GM12872 (cell line): ENCODE results near the gene MYH6.
A peak's percentile ranks its signal among the peaks of the same experiment; 100 is the strongest.

Experiments
- TF ChIP-seq, protein P1 (sequence below): IDR thresholded peaks from 3 replicates; pipeline ENCODE4 v1.5.1; 2011; ENCODE audit warnings: low read depth, mild to moderate bottlenecking, low read length, moderate library complexity; ENCODE audit not compliant: insufficient read depth

MYH6 gene

DNA sequence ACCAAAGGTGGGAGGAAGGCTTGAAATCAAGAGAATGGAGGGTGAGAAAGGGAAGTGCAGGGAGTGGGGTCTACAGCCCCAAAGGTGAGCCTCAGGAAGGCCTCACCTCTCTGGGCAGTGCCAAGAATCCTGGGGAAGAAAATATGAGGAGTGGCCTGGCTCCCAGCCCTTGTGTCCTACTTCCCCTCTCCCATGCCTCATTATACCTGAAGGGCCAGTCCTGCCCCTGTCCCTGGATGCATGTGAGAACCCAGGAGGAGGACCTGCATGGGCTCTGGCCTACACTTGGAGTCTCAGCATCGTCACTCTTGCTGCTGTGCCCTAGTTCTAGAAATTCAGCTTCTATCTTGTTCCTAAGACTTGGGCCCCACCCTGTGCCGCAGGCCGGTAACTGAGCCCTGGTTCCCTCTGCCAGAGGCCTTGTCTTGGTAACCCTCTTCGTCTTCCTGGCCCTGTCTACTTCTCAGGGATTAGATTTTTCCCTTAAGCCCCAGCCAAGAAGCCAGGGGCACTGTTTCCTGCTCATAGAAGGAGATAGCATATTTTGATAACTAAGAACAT lies 38.3 kb upstream of the MYH6 start:
- TF ChIP-seq, protein P1, sequence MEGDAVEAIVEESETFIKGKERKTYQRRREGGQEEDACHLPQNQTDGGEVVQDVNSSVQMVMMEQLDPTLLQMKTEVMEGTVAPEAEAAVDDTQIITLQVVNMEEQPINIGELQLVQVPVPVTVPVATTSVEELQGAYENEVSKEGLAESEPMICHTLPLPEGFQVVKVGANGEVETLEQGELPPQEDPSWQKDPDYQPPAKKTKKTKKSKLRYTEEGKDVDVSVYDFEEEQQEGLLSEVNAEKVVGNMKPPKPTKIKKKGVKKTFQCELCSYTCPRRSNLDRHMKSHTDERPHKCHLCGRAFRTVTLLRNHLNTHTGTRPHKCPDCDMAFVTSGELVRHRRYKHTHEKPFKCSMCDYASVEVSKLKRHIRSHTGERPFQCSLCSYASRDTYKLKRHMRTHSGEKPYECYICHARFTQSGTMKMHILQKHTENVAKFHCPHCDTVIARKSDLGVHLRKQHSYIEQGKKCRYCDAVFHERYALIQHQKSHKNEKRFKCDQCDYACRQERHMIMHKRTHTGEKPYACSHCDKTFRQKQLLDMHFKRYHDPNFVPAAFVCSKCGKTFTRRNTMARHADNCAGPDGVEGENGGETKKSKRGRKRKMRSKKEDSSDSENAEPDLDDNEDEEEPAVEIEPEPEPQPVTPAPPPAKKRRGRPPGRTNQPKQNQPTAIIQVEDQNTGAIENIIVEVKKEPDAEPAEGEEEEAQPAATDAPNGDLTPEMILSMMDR, result no peak

DNA sequence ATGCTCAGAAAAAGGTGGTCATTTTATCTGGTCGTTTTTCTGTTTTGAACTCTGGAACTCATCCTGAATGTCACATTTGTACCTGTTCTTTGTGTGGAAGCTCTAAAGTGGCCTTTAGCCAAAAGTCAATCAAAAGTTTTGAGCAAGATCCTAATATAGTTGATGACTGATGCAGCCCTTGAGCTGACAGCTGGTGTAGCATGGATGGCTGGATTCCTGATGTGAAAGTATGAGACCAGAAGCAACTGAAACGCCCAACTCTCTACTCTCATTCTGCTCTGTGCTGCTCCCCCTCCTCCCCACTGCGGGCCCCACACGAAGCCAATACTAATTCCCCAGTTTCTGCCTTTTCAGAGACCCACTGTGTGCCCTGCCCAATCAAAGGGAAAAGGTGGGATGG lies 37.7 kb upstream of the MYH6 start:
- TF ChIP-seq, protein P1, result no peak

DNA sequence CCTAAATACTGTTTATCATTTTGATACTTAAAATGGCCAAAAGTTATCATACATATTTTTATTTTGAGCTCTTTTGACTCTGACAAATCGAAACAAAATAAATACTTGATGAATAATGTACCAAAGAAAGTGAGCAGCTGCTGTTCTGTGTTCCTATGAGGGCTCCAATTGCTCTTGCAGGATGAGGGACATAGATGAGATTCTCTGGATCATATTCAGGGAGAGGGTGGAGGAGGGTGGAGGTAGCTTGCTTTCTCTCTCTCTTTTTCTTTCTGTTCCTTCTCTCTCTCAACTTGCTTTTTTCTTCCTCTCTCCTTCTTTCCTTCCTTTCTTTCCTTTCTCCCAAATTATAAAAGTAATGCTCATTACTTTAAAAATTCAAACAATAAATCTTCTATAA lies 36.2 kb upstream of the MYH6 start:
- TF ChIP-seq, protein P1, result no peak

DNA sequence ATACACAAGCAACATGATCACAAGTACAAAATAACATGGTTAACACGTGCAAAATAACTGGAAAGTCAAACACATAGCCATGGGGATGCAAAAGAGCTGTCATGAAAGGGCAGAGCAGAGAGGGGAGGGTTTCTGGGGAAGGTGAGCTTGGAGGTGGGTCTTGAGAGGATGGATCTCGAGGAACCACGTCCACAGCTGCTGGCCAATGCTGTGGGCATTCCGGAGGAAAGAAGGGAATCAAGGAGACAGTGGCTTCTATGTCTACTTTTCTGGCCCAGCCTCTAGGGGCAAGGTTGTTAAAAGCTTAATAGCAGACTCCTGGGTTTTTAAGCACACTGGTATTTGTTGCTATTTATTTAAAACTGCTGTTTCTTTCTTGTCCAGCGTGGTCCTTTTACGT lies 35.8 kb upstream of the MYH6 start:
- TF ChIP-seq, protein P1, result 0 out of 3 replicates have a peak, but pooled peaks have one; percentile 3

DNA sequence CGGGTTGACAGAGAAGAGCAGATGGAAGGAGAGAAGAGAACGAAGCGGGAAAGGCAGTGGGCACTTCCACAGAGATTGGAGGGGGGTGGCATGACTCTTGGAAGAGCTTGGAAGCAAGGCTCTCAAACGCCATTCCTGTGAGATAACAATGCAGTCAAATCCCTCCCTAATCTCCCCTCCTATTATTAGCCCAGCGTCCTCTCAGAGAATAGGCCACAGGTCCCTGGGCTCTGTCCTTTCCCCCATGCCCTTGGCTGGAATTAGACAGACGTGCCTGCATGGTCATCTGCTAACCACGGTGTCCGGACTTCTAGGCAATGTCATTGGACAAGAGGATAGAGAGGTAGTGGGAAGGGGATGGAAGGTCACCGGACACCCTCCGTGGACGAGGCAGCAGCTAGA lies 35.3 kb upstream of the MYH6 start:
- TF ChIP-seq, protein P1, result no peak

DNA sequence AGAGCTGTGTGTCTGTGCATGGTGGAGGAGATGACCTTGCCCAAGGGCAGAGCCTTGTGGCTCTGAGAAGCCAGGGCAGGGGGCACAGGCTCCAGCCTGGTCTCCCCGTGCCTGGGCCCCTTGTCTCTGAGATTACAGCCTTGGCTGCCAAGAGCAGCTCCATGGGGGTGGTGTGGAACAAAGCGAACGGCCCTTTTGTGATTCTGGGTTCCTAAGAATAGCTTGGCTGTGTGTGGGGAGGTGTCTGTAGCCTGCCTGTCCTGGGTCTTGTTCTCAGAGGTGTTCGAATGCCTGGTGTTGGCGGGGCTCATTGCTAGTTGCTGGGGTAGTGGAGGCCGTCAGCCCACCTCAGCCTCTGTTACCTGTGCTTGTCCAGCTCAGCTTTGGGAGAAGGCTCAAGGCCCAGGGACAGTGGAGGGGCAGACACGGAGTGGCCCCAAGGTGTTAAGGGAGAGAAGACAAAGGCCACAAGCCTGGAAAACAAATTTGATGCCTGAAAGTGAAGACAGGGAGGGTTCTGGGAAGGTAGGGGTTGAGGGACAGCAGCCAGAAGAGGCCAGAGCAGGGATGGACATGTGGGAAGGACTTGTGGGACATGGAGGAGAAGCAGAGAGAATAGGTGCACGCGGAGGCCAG lies 34.8 kb upstream of the MYH6 start:
- TF ChIP-seq, protein P1, result no peak

DNA sequence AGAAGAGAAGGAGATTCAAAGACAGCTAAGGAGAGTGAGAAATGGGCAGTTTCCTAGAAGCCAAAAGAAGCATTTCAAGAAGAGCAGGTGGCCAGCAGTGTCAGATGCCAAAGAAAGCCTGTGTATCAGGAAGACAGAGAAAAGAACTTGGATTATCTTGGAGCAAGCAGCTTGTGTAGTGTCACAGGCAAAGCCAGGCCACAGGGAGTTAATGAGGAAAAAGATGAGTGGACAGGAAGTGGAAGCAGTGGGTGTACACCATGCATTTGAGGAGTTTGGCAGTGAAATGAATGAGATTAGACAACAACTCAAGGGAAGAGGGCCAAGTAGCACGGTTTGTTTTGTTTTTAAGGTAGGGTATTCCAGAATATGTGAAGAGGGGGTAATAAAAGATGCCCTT lies 33.0 kb upstream of the MYH6 start:
- TF ChIP-seq, protein P1, result no peak
